HG02852 (cell line): ENCODE data around the gene UGT1A7.
"Not testable (repeated sequence)": the region's sequence is repeated elsewhere in the genome, so short reads cannot be mapped to it uniquely, and the experiment has no call there.

Experiments used
- ATAC-seq: cut with Tn5 transposase; IDR thresholded peaks from one replicate; pipeline ENCODE4 v1.9.1; 2021; ENCODE audit warnings: mild to moderate bottlenecking, moderate library complexity; ENCODE audit not compliant: unreplicated experiment

Gene UGT1A7

GRCh38 chr2:233680361-233681045, 1.2 kb upstream of the UGT1A7 start:
- no peak for ATAC-seq

GRCh38 chr2:233684640-233685039, 2.9 kb downstream of the UGT1A7 start:
- ATAC-seq = no peak

- ATAC-seq = no peak
Measured at GRCh38 chr2:233686928-233687327, 5.2 kb downstream of the UGT1A7 start.

GRCh38 chr2:233688341-233688740, 6.6 kb downstream of the UGT1A7 start:
- no peak for ATAC-seq

- no peak for ATAC-seq
Measured at GRCh38 chr2:233689031-233689430, 7.3 kb downstream of the UGT1A7 start.

- no peak for ATAC-seq
Measured at GRCh38 chr2:233689501-233689900, 7.8 kb downstream of the UGT1A7 start.

GRCh38 chr2:233690444-233690843, 8.7 kb downstream of the UGT1A7 start:
- ATAC-seq = no peak

- no peak for ATAC-seq
Measured at GRCh38 chr2:233691443-233692433, 10.0 kb downstream of the UGT1A7 start.

- no peak for ATAC-seq
Measured at GRCh38 chr2:233692648-233693047, 10.9 kb downstream of the UGT1A7 start, which contains the start of gene UGT1A6. TSS of gene UGT1A6 (plus strand) at chr2:233692890. CDS start at chr2:233693005, 115 bp downstream.

GRCh38 chr2:233693963-233694362, 12.3 kb downstream of the UGT1A7 start:
- no peak for ATAC-seq

- no peak for ATAC-seq
Measured at GRCh38 chr2:233698740-233699139, 17.0 kb downstream of the UGT1A7 start.

GRCh38 chr2:233699424-233700027, 17.8 kb downstream of the UGT1A7 start:
- ATAC-seq = no peak

GRCh38 chr2:233700028-233700635, 18.4 kb downstream of the UGT1A7 start:
- no peak for ATAC-seq

- ATAC-seq = not testable (repeated sequence)
Measured at GRCh38 chr2:233700842-233701241, 19.1 kb downstream of the UGT1A7 start.

- no peak for ATAC-seq
Measured at GRCh38 chr2:233702238-233702637, 20.5 kb downstream of the UGT1A7 start.

- no peak for ATAC-seq
Measured at GRCh38 chr2:233705911-233706506, 24.3 kb downstream of the UGT1A7 start.

- no peak for ATAC-seq
Measured at GRCh38 chr2:233706720-233707119, 25.0 kb downstream of the UGT1A7 start.

- no peak for ATAC-seq
Measured at GRCh38 chr2:233707940-233708644, 26.4 kb downstream of the UGT1A7 start.

GRCh38 chr2:233708942-233709341, 27.2 kb downstream of the UGT1A7 start:
- ATAC-seq = no peak
